Renal cortex interstitium (tissue), 15 donors: ENCODE measurements around the gene GAB1. TPM values are rescaled to one million over a fixed set of nuclear protein-coding genes. Genes with fewer than 3 reads are reported as not detected.

ENCODE experiments used
- DNase-seq, 11 donors: peaks; one replicate each; pipeline ENCODE4 v3.0.0-alpha.2; 2013; ENCODE audit warnings: low read depth in 9 of 11, low spot score in 4 of 11; ENCODE audit errors: extremely low read depth in 1 of 11
- long read RNA-seq, 16 experiments: transcript quantifications; one replicate each; lab custom pipeline, GENCODE V29; 2026
- polyA plus RNA-seq, 3 donors: library from polyadenylated mRNA; unstranded; fragments of 120-200 nt; gene quantifications; one replicate each; pipeline ENCODE4 v1.2.1, GENCODE V29; 2013; ENCODE audit not compliant: insufficient read length in 3 of 3

GAB1 gene
- polyA plus RNA-seq: 10 to 100 TPM; 39.9 to 51.5 (median 48.2) TPM
- long read RNA-seq, donor 1, partial matches to known transcripts: 0 of 1 reads
- long read RNA-seq, donor 1, other reads (novel, unspliced or antisense): 0 of 1 reads
- long read RNA-seq, donor 2: 0 reads
- long read RNA-seq, donor 3, full-length matches to known transcripts: 2 of 2 reads
- long read RNA-seq, donor 3, partial matches to known transcripts: 0 of 2 reads
- long read RNA-seq, donor 3, other reads (novel, unspliced or antisense): 0 of 2 reads
- long read RNA-seq, donor 4, partial matches to known transcripts: 6 of 7 reads
- long read RNA-seq, donor 4, other reads (novel, unspliced or antisense): 0 of 7 reads
- long read RNA-seq, donor 5: 0 reads
- long read RNA-seq, donor 6, partial matches to known transcripts: 0 of 2 reads
- long read RNA-seq, donor 6, other reads (novel, unspliced or antisense): 0 of 2 reads
- long read RNA-seq, donor 7: 0 reads
- long read RNA-seq, donor 8: 0 reads
- long read RNA-seq, donor 9, full-length matches to known transcripts: 4 of 4 reads
- long read RNA-seq, donor 9, partial matches to known transcripts: 0 of 4 reads
- long read RNA-seq, donor 9, other reads (novel, unspliced or antisense): 0 of 4 reads
- long read RNA-seq, donor 10, full-length matches to known transcripts: 2 of 2 reads
- long read RNA-seq, donor 10, partial matches to known transcripts: 0 of 2 reads
- long read RNA-seq, donor 10, other reads (novel, unspliced or antisense): 0 of 2 reads
- long read RNA-seq, donor 11, partial matches to known transcripts: 0 of 1 reads
- long read RNA-seq, donor 11, other reads (novel, unspliced or antisense): 0 of 1 reads
- long read RNA-seq, donor 12, partial matches to known transcripts: 0 of 2 reads
- long read RNA-seq, donor 12, other reads (novel, unspliced or antisense): 0 of 2 reads
- long read RNA-seq, donor 13: 0 reads
- long read RNA-seq, donor 14: 0 reads
- long read RNA-seq, donor 15, partial matches to known transcripts: 0 of 1 reads
- long read RNA-seq, donor 15, other reads (novel, unspliced or antisense): 0 of 1 reads
- long read RNA-seq, donor 16, transcript GAB1-201 (10 exons, 2,648 nt): major isoform, 5 of 17 reads
- long read RNA-seq, donor 16, partial matches to known transcripts: 11 of 17 reads
- long read RNA-seq, donor 16, other reads (novel, unspliced or antisense): 0 of 17 reads

DNA sequence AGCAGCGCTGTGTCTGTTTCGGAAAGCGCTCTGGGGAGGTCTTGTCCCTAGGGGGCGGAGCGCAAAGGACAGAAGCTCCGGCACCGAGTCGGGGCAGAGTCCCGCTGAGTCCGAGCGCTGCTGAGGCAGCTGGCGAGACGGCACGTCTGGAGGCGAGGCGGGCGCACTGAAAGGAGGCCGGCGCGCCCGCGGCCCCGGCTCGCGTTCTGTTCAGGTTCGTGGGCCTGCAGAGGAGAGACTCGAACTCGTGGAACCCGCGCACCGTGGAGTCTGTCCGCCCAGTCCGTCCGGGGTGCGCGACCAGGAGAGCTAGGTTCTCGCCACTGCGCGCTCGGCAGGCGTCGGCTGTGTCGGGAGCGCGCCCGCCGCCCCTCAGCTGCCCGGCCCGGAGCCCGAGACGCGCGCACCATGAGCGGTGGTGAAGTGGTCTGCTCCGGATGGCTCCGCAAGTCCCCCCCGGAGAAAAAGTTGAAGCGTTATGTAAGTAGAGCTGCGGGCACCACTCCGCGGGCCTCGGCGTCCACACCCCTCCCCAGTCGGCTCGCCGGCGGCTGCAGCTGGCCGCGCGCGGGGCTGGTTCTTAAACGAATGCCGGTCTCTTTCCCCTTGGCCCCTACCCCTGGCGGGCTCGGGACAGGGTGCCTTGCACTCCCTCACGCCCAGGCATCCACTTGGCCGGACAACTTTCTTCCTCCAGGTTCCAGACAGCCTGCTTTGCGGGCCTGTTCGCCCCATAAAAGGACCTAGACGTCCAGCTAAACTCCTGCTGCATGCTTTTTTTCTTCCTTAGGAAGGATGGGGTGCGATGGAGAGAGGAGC is at the start of gene GAB1:
TSS of gene GAB1 (plus strand) at position 96 of the 819 bp plus-strand sequence. CDS start at position 409, 313 bp downstream.
- DNase-seq: peak in 9 of 11 donors; percentile 43 to 82 (median 74)

DNA sequence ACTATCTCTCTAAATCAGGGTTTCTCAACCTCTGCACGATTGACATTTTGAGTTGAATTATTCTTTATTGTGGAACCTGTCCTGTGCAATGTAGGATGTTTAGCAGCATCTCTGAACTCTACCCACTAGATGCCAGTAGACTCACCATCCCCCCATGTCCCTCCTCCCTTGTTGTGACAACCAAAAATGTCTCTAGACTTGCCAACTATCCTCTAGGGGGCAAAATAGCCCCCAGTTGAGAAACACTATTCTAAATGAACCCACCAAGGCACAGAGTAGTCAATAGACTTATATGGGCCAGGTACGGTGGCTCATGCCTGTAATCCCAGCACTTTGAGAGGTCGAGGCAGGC is 49.1 kb upstream of the GAB1 start:
- no peak for DNase-seq

DNA sequence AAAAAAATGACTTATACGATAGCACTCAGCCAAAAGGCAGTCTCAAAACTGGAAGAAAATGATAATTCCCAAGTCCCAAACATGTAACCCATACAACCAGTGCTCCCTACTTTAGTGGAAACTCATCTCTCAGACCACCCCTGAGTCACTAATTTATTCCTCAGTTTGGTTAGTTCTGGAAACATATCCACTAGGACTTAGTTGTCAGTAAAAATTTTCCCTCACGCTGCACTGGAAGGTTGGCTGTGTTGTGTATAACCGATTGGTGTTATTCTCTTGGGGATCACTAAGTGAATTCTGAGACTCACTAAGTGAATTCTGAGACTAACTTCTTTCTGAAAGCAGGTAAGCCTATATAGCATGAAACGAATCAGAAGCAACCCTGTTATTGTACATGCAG is 48.5 kb upstream of the GAB1 start:
- no peak for DNase-seq

DNA sequence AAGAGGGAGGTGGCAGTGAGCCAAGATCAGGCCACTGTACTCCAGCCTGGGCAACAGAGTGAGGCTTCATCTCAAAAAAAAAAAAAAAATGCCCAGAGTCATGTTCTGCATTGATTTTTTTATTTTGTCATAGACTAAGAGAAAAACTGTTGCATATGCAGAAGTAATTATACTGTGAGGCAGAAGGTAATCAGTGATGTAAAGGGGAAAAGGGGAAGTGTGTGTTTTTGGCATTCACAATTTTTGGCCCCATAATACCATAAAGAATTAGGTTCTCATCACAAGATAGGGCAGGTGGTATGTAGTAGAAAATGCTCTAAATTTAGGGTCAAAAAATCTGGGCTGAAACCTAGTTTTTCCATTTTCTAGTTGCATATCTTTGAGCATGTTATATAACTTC is 47.3 kb upstream of the GAB1 start:
- DNase-seq: no peak

DNA sequence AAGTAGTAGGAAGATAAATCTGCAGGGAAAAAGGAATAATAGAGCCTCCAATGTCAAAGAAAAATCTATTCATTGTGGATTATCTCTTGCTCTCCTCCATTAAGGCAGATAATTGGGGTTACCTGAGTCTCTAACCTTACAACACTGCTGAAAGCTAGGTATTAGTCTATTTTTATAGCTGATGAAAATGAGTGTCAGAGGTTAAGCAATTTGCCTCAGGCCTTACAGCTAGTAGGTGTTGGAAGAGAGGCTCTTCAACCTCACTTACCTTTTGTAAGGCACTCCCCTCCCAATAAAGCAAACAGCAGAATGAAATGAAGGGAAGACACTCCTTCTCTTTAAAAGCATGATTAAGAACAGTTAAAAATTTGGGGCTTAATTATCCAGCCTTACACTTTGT is 45.4 kb upstream of the GAB1 start:
- no peak for DNase-seq

DNA sequence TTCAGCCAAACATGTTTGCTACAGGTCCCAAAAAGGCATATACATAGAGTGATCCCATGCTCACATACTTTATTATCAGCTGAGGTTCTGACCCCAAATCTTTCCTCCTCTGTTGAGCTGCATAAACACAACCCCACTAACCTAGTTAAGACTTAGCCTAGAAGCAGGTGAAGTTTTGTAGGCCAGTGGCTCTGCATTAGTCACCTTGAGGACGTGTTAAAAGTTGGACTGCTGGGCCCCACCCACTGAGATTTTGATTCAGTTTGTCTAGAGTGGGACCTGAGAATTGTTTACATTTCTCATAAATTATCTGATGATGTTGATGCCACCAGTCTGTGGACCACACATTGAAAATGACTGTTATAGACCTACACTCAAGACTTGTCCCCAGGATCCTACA is 43.8 kb upstream of the GAB1 start:
- no peak for DNase-seq

DNA sequence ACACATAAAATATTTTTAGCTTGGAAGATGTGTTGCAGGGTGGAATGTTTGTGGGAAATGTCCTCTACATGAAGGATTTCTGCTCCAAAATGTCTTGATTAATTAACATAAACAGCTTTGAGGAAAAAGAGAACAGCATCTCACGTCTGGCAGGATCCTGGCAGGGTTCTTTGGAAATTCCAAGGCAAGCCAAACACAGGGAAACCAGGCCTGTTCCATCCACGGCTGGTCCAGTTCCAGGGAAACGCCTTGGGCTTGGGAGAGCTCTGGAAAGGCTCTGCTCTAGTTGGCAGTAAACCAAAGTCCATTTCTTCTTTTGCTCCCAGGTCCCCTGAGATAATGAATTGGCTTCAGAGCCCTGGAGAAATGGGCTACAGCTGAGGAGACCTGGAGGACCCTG is 42.4 kb upstream of the GAB1 start:
- DNase-seq: peak in 7 of 11 donors; percentile 23 to 61 (median 29)

DNA sequence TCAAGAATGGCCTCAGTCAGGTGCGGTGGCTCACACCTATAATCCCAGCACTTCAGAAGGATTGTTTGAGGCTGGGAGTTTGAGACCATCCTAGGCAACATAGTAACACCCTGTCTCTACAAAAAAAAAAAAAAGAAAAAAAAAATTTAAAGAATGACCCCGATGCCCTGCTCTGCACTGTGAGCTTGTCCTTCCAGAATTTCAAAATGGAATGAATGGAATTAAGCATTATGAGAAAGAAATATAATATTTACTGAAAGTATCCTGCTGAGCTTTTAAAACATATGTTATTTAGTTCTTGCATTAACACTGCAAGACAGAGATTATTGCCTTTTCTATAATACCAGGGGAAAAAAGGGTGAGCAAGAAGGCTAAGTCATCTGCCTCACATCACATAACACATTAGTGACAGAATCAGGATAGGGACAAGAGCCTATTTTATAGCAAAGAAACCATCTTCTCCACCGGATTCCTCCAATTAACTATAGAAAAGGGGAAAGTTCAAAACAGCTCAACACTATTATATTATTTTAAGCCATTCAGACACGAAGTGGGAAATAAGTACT is 41.9 kb upstream of the GAB1 start:
- DNase-seq: no peak

DNA sequence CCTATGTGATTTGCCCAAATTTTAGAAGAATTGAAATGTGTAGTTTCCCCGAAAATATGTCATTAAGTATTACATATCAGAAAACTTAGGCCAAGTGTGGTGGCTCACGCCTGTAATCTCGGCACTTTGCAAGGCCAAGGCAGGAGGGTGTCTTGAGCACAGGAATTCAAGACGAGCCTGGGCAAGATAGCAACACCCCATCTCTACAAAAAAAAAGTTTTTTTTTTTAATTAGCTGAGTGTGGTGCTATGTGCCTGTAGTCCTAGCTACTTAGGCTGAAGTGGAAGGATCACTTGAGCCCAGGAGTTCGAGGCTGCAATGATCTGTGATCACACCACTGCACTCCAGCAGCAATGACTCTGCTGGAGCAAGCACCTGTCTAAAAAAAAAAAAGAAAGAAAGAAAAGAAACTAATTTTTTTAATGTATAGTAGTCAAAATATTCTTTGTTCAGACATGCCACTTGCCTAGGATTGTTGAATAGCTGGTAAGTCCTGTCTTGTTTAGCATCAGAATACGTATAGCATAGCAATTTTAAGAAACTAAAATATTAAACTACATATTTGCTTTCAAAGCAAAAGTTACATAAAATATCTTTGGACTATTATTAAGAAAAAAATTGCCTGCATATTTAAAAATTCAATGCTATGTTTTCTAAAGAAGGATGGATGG is 40.1 kb upstream of the GAB1 start:
- no peak for DNase-seq

DNA sequence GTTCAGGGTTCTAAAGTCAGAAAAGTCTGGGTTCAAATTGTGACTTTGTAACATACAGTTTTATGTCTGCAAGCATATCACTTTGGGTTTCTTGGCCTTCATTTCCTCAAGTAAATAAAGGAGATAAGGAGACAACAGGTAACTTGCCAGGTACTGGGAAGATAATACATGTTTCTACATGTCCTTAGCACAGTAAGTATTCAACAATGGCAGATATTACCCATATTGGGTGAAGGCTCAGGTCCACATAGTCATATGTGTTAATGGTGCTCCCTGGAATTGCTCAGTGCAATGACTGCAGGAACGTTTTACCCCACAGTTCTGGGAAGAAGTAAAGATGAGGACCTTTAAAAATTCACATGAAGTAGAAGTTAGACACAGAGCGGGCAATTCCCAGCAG is 35.8 kb upstream of the GAB1 start:
- no peak for DNase-seq

DNA sequence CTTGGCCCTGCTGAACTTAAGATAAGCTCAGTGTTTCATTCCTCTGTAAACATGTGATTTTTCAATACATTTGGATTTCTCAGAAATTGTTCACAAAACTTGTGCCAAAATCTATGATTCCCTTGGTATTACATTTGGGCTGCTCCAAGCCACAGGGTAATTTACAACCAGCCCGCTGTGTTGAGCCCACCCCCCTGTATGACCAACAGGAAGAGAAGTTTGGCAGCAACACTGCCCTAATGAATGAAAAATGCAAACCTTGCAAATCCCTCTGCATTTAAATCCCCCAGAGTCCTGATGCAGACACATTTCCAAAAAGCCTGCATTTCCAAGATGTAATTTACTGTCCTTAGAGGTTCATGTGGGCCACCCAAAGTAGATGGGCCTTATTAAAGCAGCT is 34.1 kb upstream of the GAB1 start:
- DNase-seq: peak in 1 of 11 donors; percentile 34

DNA sequence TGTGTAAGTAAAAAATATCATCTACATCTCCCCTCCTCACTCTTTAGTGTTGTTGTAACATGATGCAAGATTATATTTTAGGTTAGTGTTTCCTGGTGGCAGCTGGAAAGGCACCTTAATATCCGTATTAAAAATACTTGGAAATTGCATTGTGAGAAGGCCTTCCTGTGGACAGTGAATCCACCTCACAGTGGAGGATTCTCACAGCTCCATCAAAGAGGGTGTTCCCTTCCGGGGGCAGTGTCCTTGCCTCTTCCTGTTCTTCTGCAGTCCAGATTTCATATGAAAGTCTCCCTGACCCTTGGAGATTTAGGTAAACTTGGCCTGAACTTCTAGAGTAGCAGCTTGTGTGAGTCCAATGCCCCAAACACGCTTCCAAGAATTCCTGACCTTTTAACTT is 29.9 kb upstream of the GAB1 start:
- no peak for DNase-seq

DNA sequence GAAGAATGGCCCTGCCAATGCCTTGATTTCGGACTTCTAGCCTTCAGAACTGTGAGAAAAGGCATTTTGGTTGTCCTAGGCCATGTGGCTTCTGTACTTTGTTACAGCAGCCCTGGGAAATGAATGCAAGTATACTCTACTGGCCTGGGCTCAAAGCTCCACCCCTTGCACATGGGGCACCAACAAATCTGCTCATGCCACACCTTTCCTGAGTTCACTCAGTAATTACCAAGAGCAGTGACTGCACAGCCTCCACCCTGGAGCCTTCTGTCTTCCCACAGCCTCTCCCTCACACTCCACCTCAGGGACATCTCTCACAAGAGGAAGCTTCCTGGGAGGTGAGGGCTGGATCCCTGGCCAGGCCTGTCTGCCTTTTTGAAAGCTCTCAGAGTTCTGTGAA is 29.1 kb upstream of the GAB1 start:
- DNase-seq: no peak

DNA sequence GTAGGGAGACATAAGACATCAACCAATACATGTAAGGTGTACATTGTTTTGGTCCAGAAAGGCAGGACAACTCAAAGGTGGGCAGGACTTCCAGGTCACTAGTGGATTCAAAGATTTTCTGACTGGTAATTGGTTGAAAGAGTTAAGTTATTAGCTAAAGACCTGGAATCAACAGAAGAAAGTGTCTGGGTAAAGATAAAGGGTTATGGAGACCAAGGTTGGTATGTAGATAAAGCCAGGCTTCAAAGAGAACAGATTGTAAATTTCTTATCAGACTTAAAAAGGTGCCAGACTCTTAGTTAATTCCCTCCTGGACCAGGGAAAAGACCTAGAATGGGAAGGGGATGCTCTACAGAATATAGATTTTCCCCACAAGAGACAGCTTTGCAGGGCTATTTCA is 28.3 kb upstream of the GAB1 start:
- DNase-seq: no peak

DNA sequence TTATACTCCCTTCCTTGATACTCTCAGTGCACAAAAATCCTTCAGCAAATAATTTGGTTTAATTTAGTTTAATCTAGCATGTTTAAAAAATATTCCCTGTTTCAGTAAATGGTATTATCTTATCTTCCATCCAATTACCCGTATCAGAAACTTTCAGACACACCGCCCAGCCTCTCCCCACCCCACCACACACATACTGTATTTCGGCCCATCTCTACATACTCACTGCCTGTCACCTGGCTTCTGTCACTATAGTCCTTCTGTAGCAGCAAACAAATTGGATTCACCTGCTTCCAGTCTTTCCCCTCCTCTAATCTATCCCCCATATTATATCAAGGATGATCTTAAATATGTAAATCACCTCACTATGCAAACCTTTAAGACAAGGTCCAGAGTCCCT is 24.8 kb upstream of the GAB1 start:
- DNase-seq: no peak

DNA sequence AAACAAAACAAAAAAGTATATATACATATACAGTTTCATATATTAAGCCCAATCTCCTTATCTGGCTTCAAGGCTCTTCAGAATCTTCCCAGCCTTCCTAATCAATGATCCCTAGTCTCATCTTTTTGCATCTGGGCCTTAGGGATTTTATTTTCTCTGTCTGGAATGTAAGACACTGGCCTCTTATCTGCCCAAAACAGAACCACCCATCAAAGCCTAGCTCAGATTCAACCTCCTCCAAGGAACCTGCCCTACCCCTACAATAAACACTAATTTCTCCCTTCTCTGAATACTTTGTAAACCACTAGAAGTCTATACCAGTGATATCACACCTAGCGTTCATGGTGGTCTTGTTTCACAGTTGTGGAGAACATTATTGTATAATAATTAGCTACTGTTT is 23.2 kb upstream of the GAB1 start:
- no peak for DNase-seq

DNA sequence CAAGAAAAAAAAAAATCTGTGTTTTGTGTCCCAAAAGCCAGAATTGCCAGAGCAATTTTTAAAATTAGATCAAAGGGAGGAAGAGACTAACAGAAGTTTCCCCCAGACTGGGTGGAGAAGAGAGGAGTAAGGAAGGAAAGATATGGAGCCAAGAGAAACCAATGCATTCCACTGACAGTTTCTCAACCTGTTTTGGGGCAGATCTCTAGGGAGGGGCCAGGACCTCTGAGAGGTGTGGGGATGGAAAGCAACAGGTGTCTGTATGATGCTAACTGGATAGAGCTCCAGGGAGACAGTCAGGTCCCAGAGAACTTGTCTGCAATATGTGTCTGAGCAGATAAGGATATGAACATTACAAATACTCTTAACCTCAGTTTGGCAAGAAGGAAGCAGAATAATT is 22.7 kb upstream of the GAB1 start:
- DNase-seq: no peak

DNA sequence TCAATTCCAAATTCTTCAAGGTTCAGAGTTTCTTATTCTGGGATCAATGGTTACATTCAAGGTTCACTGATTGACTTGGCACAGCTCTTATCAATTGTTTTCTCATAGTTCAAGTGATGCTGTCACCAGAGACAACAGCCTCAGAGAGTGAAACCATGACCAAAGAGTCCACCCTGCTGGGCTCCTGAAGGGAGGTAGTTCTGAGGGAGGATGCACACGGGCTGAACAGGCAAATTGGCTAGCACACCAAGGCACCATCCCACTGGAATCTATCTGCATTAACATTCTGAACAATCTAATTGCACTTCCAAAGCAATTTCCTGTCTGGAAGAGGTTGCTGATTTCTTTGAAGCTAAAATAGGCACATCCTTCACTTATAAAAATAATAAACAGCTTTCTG is 16.6 kb upstream of the GAB1 start:
- no peak for DNase-seq
